Astrocyte (in vitro differentiated cells and primary cell): Measurements from ENCODE around the gene GAS2L1. TPM values are rescaled to one million over a fixed set of nuclear protein-coding genes. Genes with fewer than 3 reads are reported as not detected.

ENCODE experiments used
- DNase-seq: peaks from one replicate; pipeline ENCODE4 v3.0.0-alpha.2; 2010; ENCODE audit warnings: low read depth
- FAIRE-seq: peaks from 2 replicates; lab custom pipeline; 2011; peaks lifted over from hg19 to GRCh38; lab: Jason Lieb, UNC
- H2AFZ ChIP-seq: 2 replicates; pipeline ENCODE4 v1.6.0; 2012; ENCODE audit warnings: low read depth, low read length, inconsistent platforms
- H3K27ac ChIP-seq: 2 replicates; pipeline ENCODE4 v1.5.1; 2011; ENCODE audit warnings: low read depth, low read length, inconsistent platforms
- H3K27me3 ChIP-seq: 2 replicates; pipeline ENCODE4 v1.6.0; 2011; ENCODE audit warnings: low read length, inconsistent platforms; ENCODE audit not compliant: insufficient read depth
- H3K36me3 ChIP-seq: 2 replicates; pipeline ENCODE4 v1.5.1; 2011; ENCODE audit warnings: low read length, inconsistent platforms; ENCODE audit not compliant: insufficient read depth
- H3K4me1 ChIP-seq: 2 replicates; pipeline ENCODE4 v1.5.1; 2011; ENCODE audit warnings: low read length, inconsistent platforms; ENCODE audit not compliant: insufficient read depth
- H3K4me2 ChIP-seq: 2 replicates; pipeline ENCODE4 v1.6.0; 2012; ENCODE audit warnings: low read length, inconsistent platforms
- H3K4me3 ChIP-seq: 2 replicates; pipeline ENCODE4 v1.5.1; 2011; ENCODE audit warnings: low read depth, mild to moderate bottlenecking, low read length, inconsistent platforms; ENCODE audit not compliant: insufficient read depth
- H3K79me2 ChIP-seq: 2 replicates; pipeline ENCODE4 v1.6.0; 2012; ENCODE audit warnings: mild to moderate bottlenecking, low read length, inconsistent platforms; ENCODE audit not compliant: insufficient read depth
- H3K9ac ChIP-seq: 2 replicates; pipeline ENCODE4 v1.6.0; 2012; ENCODE audit warnings: mild to moderate bottlenecking, low read length, inconsistent platforms
- H3K9me3 ChIP-seq: 2 replicates; pipeline ENCODE4 v1.5.1; 2012; ENCODE audit warnings: low read depth, mild to moderate bottlenecking, low read length, inconsistent platforms; ENCODE audit not compliant: insufficient read depth
- H4K20me1 ChIP-seq: 2 replicates; pipeline ENCODE4 v1.6.0; 2012; ENCODE audit warnings: low read length, inconsistent platforms; ENCODE audit not compliant: insufficient read depth
- H3K27ac Mint-ChIP-seq: one replicate; pipeline ENCODE4 v1.8.0; 2021; ENCODE audit warnings: mild to moderate bottlenecking, mixed read lengths; ENCODE audit not compliant: unreplicated experiment
- H3K27me3 Mint-ChIP-seq: one replicate; pipeline ENCODE4 v1.8.0; 2021; ENCODE audit warnings: low read depth, mixed read lengths; ENCODE audit not compliant: unreplicated experiment
- H3K36me3 Mint-ChIP-seq: one replicate; pipeline ENCODE4 v1.8.0; 2021; ENCODE audit warnings: low read depth, mixed read lengths; ENCODE audit not compliant: unreplicated experiment
- H3K4me1 Mint-ChIP-seq: one replicate; pipeline ENCODE4 v1.8.0; 2021; ENCODE audit warnings: low read depth, mixed read lengths; ENCODE audit not compliant: unreplicated experiment
- H3K4me3 Mint-ChIP-seq: one replicate; pipeline ENCODE4 v1.8.0; 2021; ENCODE audit warnings: mild to moderate bottlenecking, moderate library complexity, mixed read lengths; ENCODE audit not compliant: unreplicated experiment
- H3K9me3 Mint-ChIP-seq: one replicate; pipeline ENCODE4 v1.8.0; 2021; ENCODE audit warnings: mild to moderate bottlenecking, mixed read lengths; ENCODE audit not compliant: unreplicated experiment
- CTCF ChIP-seq: IDR thresholded peaks from 2 replicates; pipeline ENCODE4 v1.5.1; 2011; ENCODE audit warnings: low read depth, mild to moderate bottlenecking, inconsistent platforms, low read length, moderate library complexity; ENCODE audit not compliant: insufficient read depth
- EZH2 ChIP-seq: IDR thresholded peaks from 2 replicates; pipeline ENCODE4 v1.6.1; 2012; ENCODE audit warnings: mild to moderate bottlenecking, low read length, inconsistent platforms; ENCODE audit not compliant: insufficient read depth
- total RNA-seq: library from RNA; stranded (reverse); gene quantifications from 2 replicates; pipeline ENCODE4 v1.2.1, GENCODE V29; 2021

Gene GAS2L1
- total RNA-seq, 1 donor from 2014 or later, result 24.3 TPM

GRCh38 chr22:29302402-29302680 is 4.1 kb upstream of the GAS2L1 start:
- H4K20me1 ChIP-seq, result peaks cover 47% of the 10 kb centered on the region
- no peak overlapping the region for H3K4me2 ChIP-seq
- no peak for FAIRE-seq
- H3K27me3 ChIP-seq, result no peaks in the 10 kb centered on the region
- no peak for TF ChIP-seq EZH2
- no peak for TF ChIP-seq CTCF
- Mint-ChIP-seq H3K4me1 (no peaks in the 10 kb centered on the region), H3K27me3 (no peaks in the 10 kb centered on the region), H3K9me3 (peaks cover 5% of the 10 kb centered on the region), H3K36me3 (peaks cover 16% of the 10 kb centered on the region), H3K4me3 (no peak overlapping the region), H3K27ac (no peak overlapping the region)
- DNase-seq, result no peak
- H3K4me1 ChIP-seq, result peaks cover 9% of the 10 kb centered on the region
- H3K9ac ChIP-seq, result no peak overlapping the region
- H3K36me3 ChIP-seq, result peaks cover 26% of the 10 kb centered on the region
- peaks cover 2% of the 10 kb centered on the region for H3K79me2 ChIP-seq
- no peaks in the 10 kb centered on the region for H3K9me3 ChIP-seq
- H2AFZ ChIP-seq, result no peak overlapping the region
- no peak overlapping the region for H3K4me3 ChIP-seq
- H3K27ac ChIP-seq, result no peak overlapping the region

- Mint-ChIP-seq H3K9me3 (peaks cover 2% of the 10 kb centered on the region), H3K27ac (no peak overlapping the region), H3K36me3 (peaks cover 11% of the 10 kb centered on the region), H3K4me1 (no peaks in the 10 kb centered on the region), H3K27me3 (no peaks in the 10 kb centered on the region), H3K4me3 (no peak overlapping the region)
- TF ChIP-seq EZH2, result no peak
- no peak for TF ChIP-seq CTCF
- no peak overlapping the region for H3K27ac ChIP-seq
- peaks cover 8% of the 10 kb centered on the region for H3K79me2 ChIP-seq
- peaks cover 14% of the 10 kb centered on the region for H3K4me1 ChIP-seq
- peaks cover 42% of the 10 kb centered on the region for H4K20me1 ChIP-seq
- no peak overlapping the region for H3K9ac ChIP-seq
- no peaks in the 10 kb centered on the region for H3K9me3 ChIP-seq
- H2AFZ ChIP-seq, result no peak overlapping the region
- no peak for DNase-seq
- H3K4me2 ChIP-seq, result no peak overlapping the region
- H3K27me3 ChIP-seq, result no peaks in the 10 kb centered on the region
- no peak overlapping the region for H3K4me3 ChIP-seq
- no peak for FAIRE-seq
- H3K36me3 ChIP-seq, result peaks cover 21% of the 10 kb centered on the region
Observed at GRCh38 chr22:29302681-29303465, 3.6 kb upstream of the GAS2L1 start.

- Histone ChIP-seq H3K79me2 (peaks cover 34% of the 10 kb centered on the region), H3K4me1 (peaks cover 41% of the 10 kb centered on the region), H3K4me2 (peak overlapping the region; percentile 92), H3K4me3 (no peak overlapping the region), H3K9ac (peak overlapping the region; percentile 84), H3K27me3 (no peaks in the 10 kb centered on the region), H3K9me3 (no peaks in the 10 kb centered on the region), H3K27ac (no peak overlapping the region), H4K20me1 (peaks cover 27% of the 10 kb centered on the region), H3K36me3 (peaks cover 2% of the 10 kb centered on the region), H2AFZ (peak overlapping the region; percentile 90)
- FAIRE-seq (no peak), DNase-seq (no peak)
- peaks cover 4% of the 10 kb centered on the region for H3K4me1 Mint-ChIP-seq
- no peaks in the 10 kb centered on the region for H3K27me3 Mint-ChIP-seq
- H3K36me3 Mint-ChIP-seq, result no peaks in the 10 kb centered on the region
- TF ChIP-seq EZH2 (no peak), CTCF (no peak)
- peaks cover 2% of the 10 kb centered on the region for H3K9me3 Mint-ChIP-seq
- H3K4me3 Mint-ChIP-seq, result peak overlapping the region; percentile 84
- H3K27ac Mint-ChIP-seq, result peak overlapping the region; percentile 23
Observed at GRCh38 chr22:29305836-29306174, 645 bp upstream of the GAS2L1 start.
